HepG2 (cell line): ENCODE results near the gene SERPINA3. TPM values are rescaled to one million over a fixed set of nuclear protein-coding genes. Genes with fewer than 3 reads are reported as not detected.

Experiments used
- ATF1 ChIP-seq: IDR thresholded peaks from 2 replicates; pipeline ENCODE4 v1.6.1; 2016; ENCODE audit warnings: mild to moderate bottlenecking, control low read depth
- DR1 ChIP-seq: sonication (generic); formaldehyde crosslinking; IDR thresholded peaks from 2 replicates; pipeline ENCODE4 v1.8.0; 2021; ENCODE audit warnings: mild to moderate bottlenecking, missing genetic modification reagents, inconsistent platforms
- GATAD2A ChIP-seq: IDR thresholded peaks from 2 replicates; pipeline ENCODE4 v1.6.1; 2016
- GLI4 ChIP-seq: sonication (generic); formaldehyde crosslinking; IDR thresholded peaks from 2 replicates; pipeline ENCODE4 v1.5.1; 2020; ENCODE audit warnings: missing genetic modification reagents, mild to moderate bottlenecking, moderate library complexity, borderline replicate concordance
- KLF11 ChIP-seq: IDR thresholded peaks from 2 replicates; pipeline ENCODE4 v1.6.1; 2016; ENCODE audit warnings: missing compliant biosample characterization
- MED13 ChIP-seq: sonication (generic); formaldehyde crosslinking; IDR thresholded peaks from 2 replicates; pipeline ENCODE4 v1.5.0; 2020; ENCODE audit warnings: missing genetic modification reagents
- MTA1 ChIP-seq: sonication (generic); formaldehyde crosslinking; IDR thresholded peaks from 2 replicates; pipeline ENCODE4 v1.4.0; 2020; ENCODE audit warnings: missing genetic modification reagents, mild to moderate bottlenecking, borderline replicate concordance
- RFX5 ChIP-seq: IDR thresholded peaks from 2 replicates; pipeline ENCODE4 v1.6.1; 2011; ENCODE audit warnings: low read depth, low read length, improper control_type of control experiment
- SIX4 ChIP-seq: sonication (generic); formaldehyde crosslinking; IDR thresholded peaks from 2 replicates; pipeline ENCODE4 v1.4.0; 2020; ENCODE audit warnings: missing genetic modification reagents
- SMC3 ChIP-seq: IDR thresholded peaks from 2 replicates; pipeline ENCODE4 v1.6.1; 2011; ENCODE audit warnings: low read length, improper control_type of control experiment
- ZBTB7B ChIP-seq: sonication (generic); formaldehyde crosslinking; IDR thresholded peaks from 2 replicates; pipeline ENCODE4 v1.4.0; 2020; ENCODE audit warnings: missing genetic modification reagents
- ZFP37 ChIP-seq: sonication (generic); formaldehyde crosslinking; IDR thresholded peaks from 2 replicates; pipeline ENCODE4 v1.4.0; 2020; ENCODE audit warnings: missing genetic modification reagents, borderline replicate concordance
- ZGPAT ChIP-seq: IDR thresholded peaks from 2 replicates; pipeline ENCODE4 v1.6.1; 2016; ENCODE audit warnings: mild to moderate bottlenecking
- ZKSCAN5 ChIP-seq: sonication (generic); formaldehyde crosslinking; IDR thresholded peaks from 2 replicates; pipeline ENCODE4 v1.5.1; 2020; ENCODE audit warnings: mild to moderate bottlenecking, missing genetic modification reagents
- ZNF460 ChIP-seq: sonication (generic); formaldehyde crosslinking; IDR thresholded peaks from 2 replicates; pipeline ENCODE4 v1.5.1; 2020; ENCODE audit warnings: missing genetic modification reagents, mild to moderate bottlenecking, borderline replicate concordance
- ZNF572 ChIP-seq: sonication (generic); formaldehyde crosslinking; IDR thresholded peaks from 2 replicates; pipeline ENCODE4 v1.5.1; 2020; ENCODE audit warnings: mild to moderate bottlenecking, missing genetic modification reagents
- ZNF792 ChIP-seq: IDR thresholded peaks from 2 replicates; pipeline ENCODE4 v1.6.1; 2016
- polyA plus RNA-seq, 8 experiments: library from polyadenylated mRNA; depleted of rRNA in 3 of 8; stranded (reverse) in 7 of 8; unstranded in 1 of 8; fragments of >200 nt; fragmentation: Illumina TruSeq in 4 of 8; extraction: Trizol in 4 of 8; gene quantifications; 2 replicates each; pipeline versions ENCODE4 v1.2.1 to v1.2.3, GENCODE V29; 2011 to 2016; ENCODE audit warnings: low read depth in 4 of 8, missing spikeins in 1 of 8, mixed read lengths in 1 of 8; ENCODE audit not compliant: insufficient read depth in 1 of 8
- total RNA-seq, 5 experiments: library from RNA; depleted of rRNA; stranded (reverse); fragments of >200 nt; fragmentation: Illumina TruSeq; extraction: Trizol; gene quantifications; 2 replicates each; pipeline ENCODE4 v1.2.3, GENCODE V29; 2016; ENCODE audit warnings: low read depth in 1 of 5
- TF ChIP-seq, protein P1 (sequence below), 2 experiments: fragments of 450-650 bp in 1 of 2; sonication (generic) in 1 of 2; formaldehyde crosslinking; IDR thresholded peaks; 2 replicates each; pipeline versions ENCODE4 v1.5.0 to v1.8.0; 2020 to 2022; ENCODE audit warnings: mild to moderate bottlenecking in 1 of 2, missing genetic modification reagents in 1 of 2
- TF ChIP-seq, protein P2 (sequence below): sonication (generic); IDR thresholded peaks from 2 replicates; pipeline ENCODE4 v1.6.1; 2016; ENCODE audit warnings: low read depth, borderline replicate concordance
- TF ChIP-seq, protein P3 (sequence below): sonication (generic); formaldehyde crosslinking; IDR thresholded peaks from 2 replicates; pipeline ENCODE4 v1.4.0; 2020; ENCODE audit warnings: missing genetic modification reagents, borderline replicate concordance
- TF ChIP-seq, protein P4 (sequence below): sonication (generic); formaldehyde crosslinking; IDR thresholded peaks from 2 replicates; pipeline ENCODE4 v1.8.0; 2022; ENCODE audit warnings: mild to moderate bottlenecking, missing genetic modification reagents, borderline replicate concordance
- TF ChIP-seq, protein P5 (sequence below): sonication (generic); formaldehyde crosslinking; IDR thresholded peaks from 2 replicates; pipeline ENCODE4 v1.4.0; 2020; ENCODE audit warnings: missing genetic modification reagents, borderline replicate concordance

Gene SERPINA3
- total and polyA plus RNA-seq, 2 of the 13 experiments (the other 11 are each of a cell fraction or from before 2014, with no cell fraction given) = 825 to 2,200 TPM

- TF ChIP-seq, protein P1, sequence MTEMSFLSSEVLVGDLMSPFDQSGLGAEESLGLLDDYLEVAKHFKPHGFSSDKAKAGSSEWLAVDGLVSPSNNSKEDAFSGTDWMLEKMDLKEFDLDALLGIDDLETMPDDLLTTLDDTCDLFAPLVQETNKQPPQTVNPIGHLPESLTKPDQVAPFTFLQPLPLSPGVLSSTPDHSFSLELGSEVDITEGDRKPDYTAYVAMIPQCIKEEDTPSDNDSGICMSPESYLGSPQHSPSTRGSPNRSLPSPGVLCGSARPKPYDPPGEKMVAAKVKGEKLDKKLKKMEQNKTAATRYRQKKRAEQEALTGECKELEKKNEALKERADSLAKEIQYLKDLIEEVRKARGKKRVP (CRISPR knock-in tag; IDR thresholded peaks at IDR 0.05) = no peak
- peak; percentile 84 for TF ChIP-seq ZGPAT (CRISPR knock-in tag)
- TF ChIP-seq MTA1 (CRISPR knock-in tag) = no peak
- TF ChIP-seq KLF11 (CRISPR knock-in tag) = no peak
- TF ChIP-seq, protein P2, sequence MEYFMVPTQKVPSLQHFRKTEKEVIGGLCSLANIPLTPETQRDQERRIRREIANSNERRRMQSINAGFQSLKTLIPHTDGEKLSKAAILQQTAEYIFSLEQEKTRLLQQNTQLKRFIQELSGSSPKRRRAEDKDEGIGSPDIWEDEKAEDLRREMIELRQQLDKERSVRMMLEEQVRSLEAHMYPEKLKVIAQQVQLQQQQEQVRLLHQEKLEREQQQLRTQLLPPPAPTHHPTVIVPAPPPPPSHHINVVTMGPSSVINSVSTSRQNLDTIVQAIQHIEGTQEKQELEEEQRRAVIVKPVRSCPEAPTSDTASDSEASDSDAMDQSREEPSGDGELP = peak; percentile 46; the same call in 1 of the 2 replicates
- TF ChIP-seq ZNF572 = no peak
- TF ChIP-seq GATAD2A (CRISPR knock-in tag) = peak; percentile 92
- 0 out of 2 replicates have a peak, but pooled peaks have one; percentile 30 for TF ChIP-seq ZFP37 (CRISPR knock-in tag)
- TF ChIP-seq, protein P3, sequence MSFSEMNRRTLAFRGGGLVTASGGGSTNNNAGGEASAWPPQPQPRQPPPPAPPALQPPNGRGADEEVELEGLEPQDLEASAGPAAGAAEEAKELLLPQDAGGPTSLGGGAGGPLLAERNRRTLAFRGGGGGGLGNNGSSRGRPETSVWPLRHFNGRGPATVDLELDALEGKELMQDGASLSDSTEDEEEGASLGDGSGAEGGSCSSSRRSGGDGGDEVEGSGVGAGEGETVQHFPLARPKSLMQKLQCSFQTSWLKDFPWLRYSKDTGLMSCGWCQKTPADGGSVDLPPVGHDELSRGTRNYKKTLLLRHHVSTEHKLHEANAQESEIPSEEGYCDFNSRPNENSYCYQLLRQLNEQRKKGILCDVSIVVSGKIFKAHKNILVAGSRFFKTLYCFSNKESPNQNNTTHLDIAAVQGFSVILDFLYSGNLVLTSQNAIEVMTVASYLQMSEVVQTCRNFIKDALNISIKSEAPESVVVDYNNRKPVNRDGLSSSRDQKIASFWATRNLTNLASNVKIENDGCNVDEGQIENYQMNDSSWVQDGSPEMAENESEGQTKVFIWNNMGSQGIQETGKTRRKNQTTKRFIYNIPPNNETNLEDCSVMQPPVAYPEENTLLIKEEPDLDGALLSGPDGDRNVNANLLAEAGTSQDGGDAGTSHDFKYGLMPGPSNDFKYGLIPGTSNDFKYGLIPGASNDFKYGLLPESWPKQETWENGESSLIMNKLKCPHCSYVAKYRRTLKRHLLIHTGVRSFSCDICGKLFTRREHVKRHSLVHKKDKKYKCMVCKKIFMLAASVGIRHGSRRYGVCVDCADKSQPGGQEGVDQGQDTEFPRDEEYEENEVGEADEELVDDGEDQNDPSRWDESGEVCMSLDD (CRISPR knock-in tag) = 0 out of 2 replicates have a peak, but pooled peaks have one; percentile 31
- no peak for TF ChIP-seq ZKSCAN5 (CRISPR knock-in tag)
- peak; percentile 67 for TF ChIP-seq MED13 (CRISPR knock-in tag)
- TF ChIP-seq ZNF460 = no peak
- TF ChIP-seq SIX4 (CRISPR knock-in tag) = peak; percentile 63; the same call in 1 of the 2 replicates
- no peak for TF ChIP-seq RFX5
- TF ChIP-seq, protein P4, sequence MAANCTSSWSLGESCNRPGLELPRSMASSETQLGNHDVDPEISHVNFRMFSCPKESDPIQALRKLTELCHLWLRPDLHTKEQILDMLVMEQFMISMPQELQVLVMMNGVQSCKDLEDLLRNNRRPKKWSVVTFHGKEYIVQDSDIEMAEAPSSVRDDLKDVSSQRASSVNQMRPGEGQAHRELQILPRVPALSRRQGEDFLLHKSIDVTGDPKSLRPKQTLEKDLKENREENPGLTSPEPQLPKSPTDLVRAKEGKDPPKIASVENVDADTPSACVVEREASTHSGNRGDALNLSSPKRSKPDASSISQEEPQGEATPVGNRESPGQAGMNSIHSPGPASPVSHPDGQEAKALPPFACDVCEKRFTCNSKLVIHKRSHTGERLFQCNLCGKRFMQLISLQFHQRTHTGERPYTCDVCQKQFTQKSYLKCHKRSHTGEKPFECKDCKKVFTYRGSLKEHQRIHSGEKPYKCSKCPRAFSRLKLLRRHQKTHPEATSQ = peak; percentile 62; the same call in 1 of the 2 replicates
- TF ChIP-seq, protein P5, sequence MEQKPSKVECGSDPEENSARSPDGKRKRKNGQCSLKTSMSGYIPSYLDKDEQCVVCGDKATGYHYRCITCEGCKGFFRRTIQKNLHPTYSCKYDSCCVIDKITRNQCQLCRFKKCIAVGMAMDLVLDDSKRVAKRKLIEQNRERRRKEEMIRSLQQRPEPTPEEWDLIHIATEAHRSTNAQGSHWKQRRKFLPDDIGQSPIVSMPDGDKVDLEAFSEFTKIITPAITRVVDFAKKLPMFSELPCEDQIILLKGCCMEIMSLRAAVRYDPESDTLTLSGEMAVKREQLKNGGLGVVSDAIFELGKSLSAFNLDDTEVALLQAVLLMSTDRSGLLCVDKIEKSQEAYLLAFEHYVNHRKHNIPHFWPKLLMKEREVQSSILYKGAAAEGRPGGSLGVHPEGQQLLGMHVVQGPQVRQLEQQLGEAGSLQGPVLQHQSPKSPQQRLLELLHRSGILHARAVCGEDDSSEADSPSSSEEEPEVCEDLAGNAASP = peak; percentile 83; the same call in 1 of the 2 replicates
- TF ChIP-seq DR1 = no peak
- TF ChIP-seq GLI4 (CRISPR knock-in tag) = no peak
- peak; percentile 40; the same call in 1 of the 2 replicates for TF ChIP-seq ZNF792 (CRISPR knock-in tag)
- TF ChIP-seq ATF1 = peak; percentile 58; the same call in 1 of the 2 replicates
- peak; percentile 53 for TF ChIP-seq SMC3
- TF ChIP-seq ZBTB7B (CRISPR knock-in tag) = peak; percentile 56
Measured at GRCh38 chr14:94636744-94637412, 24.7 kb downstream of the SERPINA3 start (continued).
